OCI-LY3 (cell line): ENCODE data around the gene CERS6.

Experiments used
- CTCF ChIP-seq: fragments of 200-600, 300-600 bp; sonication (generic); IDR thresholded peaks from 2 replicates; pipeline ENCODE4 v1.5.1; 2014; ENCODE audit warnings: antibody characterized with exemption, low read length, low read depth
- EZH2phosphoT487 ChIP-seq: fragments of 200-600 bp; shearing (Covaris generic); IDR thresholded peaks from 2 replicates; pipeline ENCODE4 v1.6.1; 2018; ENCODE audit warnings: antibody characterized with exemption, mixed run types, low read depth

- TF ChIP-seq EZH2phosphoT487 (no peak), CTCF (no peak)
Measured at GRCh38 chr2:168703926-168704325, 247.9 kb downstream of the CERS6 start.
